ENCODE data around the gene SOCS3.

The SOCS3 gene

GRCh38 chr17:78330570-78331224, 29.2 kb downstream of the SOCS3 start:
- Histone ChIP-seq H3K9me2 (replicated peaks; ENCODE audit: low read depth, low read length) (no peaks in the 10 kb centered on the region), H3K4me1 (ENCODE audit: insufficient read depth, low read length, poor library complexity, severe bottlenecking) (peaks cover 6% of the 10 kb centered on the region), H3K4me2 (ENCODE audit: low read depth, low read length, poor library complexity, severe bottlenecking) (no peak overlapping the region), H3K9me3 (ENCODE audit: insufficient read depth, low read depth, low read length) (no peaks in the 10 kb centered on the region), H3K9ac (ENCODE audit: low read depth, low read length, poor library complexity, severe bottlenecking) (no peak overlapping the region), H4K20me1 (ENCODE audit: insufficient read depth, low read length, poor library complexity, severe bottlenecking) (no peaks in the 10 kb centered on the region), H3K79me2 (ENCODE audit: insufficient read depth, low read length) (no peaks in the 10 kb centered on the region), H3K36me3 (ENCODE audit: insufficient read depth, low read length) (no peaks in the 10 kb centered on the region), H3K27me3 (ENCODE audit: insufficient read depth, low read length, poor library complexity, severe bottlenecking) (no peaks in the 10 kb centered on the region), H3K4me3 (ENCODE audit: low read length, poor library complexity, severe bottlenecking) (no peak overlapping the region), H2AFZ (ENCODE audit: low read length) (no peak overlapping the region), H3F3A (ENCODE audit: low read depth) (no peaks in the 10 kb centered on the region)
- no peak for TF ChIP-seq CTCF (conservative IDR thresholded peaks at IDR 0.05; ENCODE audit: low read length)
- no peak for TF ChIP-seq EZH2phosphoT487 (IDR thresholded peaks at IDR 0.05; ENCODE audit: borderline replicate concordance)

GRCh38 chr17:78329263-78330059, 30.4 kb downstream of the SOCS3 start:
- TF ChIP-seq CTCF (conservative IDR thresholded peaks at IDR 0.05; ENCODE audit: low read length) (no peak), EZH2phosphoT487 (IDR thresholded peaks at IDR 0.05; ENCODE audit: borderline replicate concordance) (no peak)
- Histone ChIP-seq H3K36me3 (ENCODE audit: insufficient read depth, low read length) (no peaks in the 10 kb centered on the region), H3K79me2 (ENCODE audit: insufficient read depth, low read length) (no peaks in the 10 kb centered on the region), H3F3A (ENCODE audit: low read depth) (no peaks in the 10 kb centered on the region), H3K4me1 (ENCODE audit: insufficient read depth, low read length, poor library complexity, severe bottlenecking) (peaks cover 6% of the 10 kb centered on the region), H3K27me3 (ENCODE audit: insufficient read depth, low read length, poor library complexity, severe bottlenecking) (no peaks in the 10 kb centered on the region), H3K9me3 (ENCODE audit: insufficient read depth, low read depth, low read length) (no peaks in the 10 kb centered on the region), H3K4me3 (ENCODE audit: low read length, poor library complexity, severe bottlenecking) (no peak overlapping the region), H3K4me2 (ENCODE audit: low read depth, low read length, poor library complexity, severe bottlenecking) (no peak overlapping the region), H3K9me2 (replicated peaks; ENCODE audit: low read depth, low read length) (no peaks in the 10 kb centered on the region), H2AFZ (ENCODE audit: low read length) (no peak overlapping the region), H3K9ac (ENCODE audit: low read depth, low read length, poor library complexity, severe bottlenecking) (no peak overlapping the region), H4K20me1 (ENCODE audit: insufficient read depth, low read length, poor library complexity, severe bottlenecking) (no peaks in the 10 kb centered on the region)

GRCh38 chr17:78327880-78328279, 32.0 kb downstream of the SOCS3 start:
- H3K36me3 ChIP-seq (ENCODE audit: insufficient read depth, low read length) = no peaks in the 10 kb centered on the region

More at GRCh38 chr17:78327880-78328279, 32.0 kb downstream of the SOCS3 start:
- Histone ChIP-seq H3K27me3 (ENCODE audit: insufficient read depth, low read length, poor library complexity, severe bottlenecking) (no peaks in the 10 kb centered on the region), H3K4me3 (ENCODE audit: low read length, poor library complexity, severe bottlenecking) (no peak overlapping the region), H3K4me2 (ENCODE audit: low read depth, low read length, poor library complexity, severe bottlenecking) (no peak overlapping the region), H3K9ac (ENCODE audit: low read depth, low read length, poor library complexity, severe bottlenecking) (no peak overlapping the region), H3K4me1 (ENCODE audit: insufficient read depth, low read length, poor library complexity, severe bottlenecking) (peaks cover 6% of the 10 kb centered on the region), H3K79me2 (ENCODE audit: insufficient read depth, low read length) (no peaks in the 10 kb centered on the region), H3K9me2 (replicated peaks; ENCODE audit: low read depth, low read length) (no peaks in the 10 kb centered on the region), H4K20me1 (ENCODE audit: insufficient read depth, low read length, poor library complexity, severe bottlenecking) (no peaks in the 10 kb centered on the region), H3K9me3 (ENCODE audit: insufficient read depth, low read depth, low read length) (no peaks in the 10 kb centered on the region), H2AFZ (ENCODE audit: low read length) (no peak overlapping the region), H3F3A (ENCODE audit: low read depth) (no peaks in the 10 kb centered on the region)
- TF ChIP-seq EZH2phosphoT487 (IDR thresholded peaks at IDR 0.05; ENCODE audit: borderline replicate concordance) = no peak
- no peak for TF ChIP-seq CTCF (conservative IDR thresholded peaks at IDR 0.05; ENCODE audit: low read length)

Data from Loucy (cell line).